ENCODE measurements around the gene APOA4.
A peak's percentile ranks its signal among the peaks of the same experiment; 100 is the strongest.

The APOA4 gene

GRCh38 chr11:116775975-116776374 lies 47.1 kb downstream of the APOA4 start:
- no peak for TF ChIP-seq CTCF (IDR thresholded peaks at IDR 0.05; ENCODE audit: low read depth, low read length)
- H3K4me3 ChIP-seq (ENCODE audit: low read depth, low read length), result no peak overlapping the region

- TF ChIP-seq CTCF (IDR thresholded peaks at IDR 0.05; ENCODE audit: low read depth, low read length), result no peak
- no peak overlapping the region for H3K4me3 ChIP-seq (ENCODE audit: low read depth, low read length)
These were observed 48.4 kb downstream of the APOA4 start for GRCh38 chr11:116774661-116775060.

DNA sequence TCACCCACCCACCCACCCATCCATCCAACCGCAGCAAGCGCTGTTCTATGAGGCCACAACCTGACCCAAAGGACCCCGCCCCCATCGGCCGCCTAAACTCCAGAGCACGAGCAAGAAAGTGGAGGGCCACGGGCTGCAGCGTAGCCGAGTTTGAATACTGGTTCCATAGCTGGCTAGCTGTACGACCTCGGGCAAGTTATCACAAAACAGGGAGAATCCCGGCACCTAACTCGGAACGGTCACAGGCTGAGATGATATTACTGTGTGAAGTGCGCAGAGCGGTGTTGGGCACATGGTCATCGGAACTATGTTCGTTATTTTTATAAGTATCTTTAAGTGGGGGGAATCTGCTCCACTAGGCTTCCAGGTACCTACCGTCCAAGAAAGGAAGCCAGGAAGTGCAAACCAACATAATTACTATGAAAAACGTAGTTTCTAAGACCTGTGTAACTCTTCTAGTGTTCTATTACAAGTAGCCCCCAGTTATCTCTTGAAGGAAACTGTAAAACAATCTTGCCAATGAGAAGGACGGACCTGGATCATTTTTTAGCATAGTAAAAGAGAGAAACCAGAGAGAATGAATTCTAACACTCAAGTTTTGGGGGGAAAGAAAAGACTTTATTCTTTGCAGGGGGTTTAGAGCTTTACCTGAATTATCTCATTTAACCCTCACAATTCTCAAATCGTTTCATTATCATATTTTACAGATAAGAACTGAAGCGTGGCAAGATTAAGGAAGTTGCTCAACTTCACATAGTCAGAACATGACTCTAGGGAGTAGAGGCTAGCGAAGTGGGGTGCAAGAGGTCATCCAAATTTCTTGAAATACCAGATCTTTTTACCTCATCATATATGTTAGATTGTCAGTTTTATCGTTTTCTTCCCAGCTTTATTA lies 49.7 kb downstream of the APOA4 start:
- TF ChIP-seq CTCF (IDR thresholded peaks at IDR 0.05; ENCODE audit: low read depth, low read length), result no peak
- peak overlapping the region; percentile 95 for H3K4me3 ChIP-seq (ENCODE audit: low read depth, low read length)

DNA sequence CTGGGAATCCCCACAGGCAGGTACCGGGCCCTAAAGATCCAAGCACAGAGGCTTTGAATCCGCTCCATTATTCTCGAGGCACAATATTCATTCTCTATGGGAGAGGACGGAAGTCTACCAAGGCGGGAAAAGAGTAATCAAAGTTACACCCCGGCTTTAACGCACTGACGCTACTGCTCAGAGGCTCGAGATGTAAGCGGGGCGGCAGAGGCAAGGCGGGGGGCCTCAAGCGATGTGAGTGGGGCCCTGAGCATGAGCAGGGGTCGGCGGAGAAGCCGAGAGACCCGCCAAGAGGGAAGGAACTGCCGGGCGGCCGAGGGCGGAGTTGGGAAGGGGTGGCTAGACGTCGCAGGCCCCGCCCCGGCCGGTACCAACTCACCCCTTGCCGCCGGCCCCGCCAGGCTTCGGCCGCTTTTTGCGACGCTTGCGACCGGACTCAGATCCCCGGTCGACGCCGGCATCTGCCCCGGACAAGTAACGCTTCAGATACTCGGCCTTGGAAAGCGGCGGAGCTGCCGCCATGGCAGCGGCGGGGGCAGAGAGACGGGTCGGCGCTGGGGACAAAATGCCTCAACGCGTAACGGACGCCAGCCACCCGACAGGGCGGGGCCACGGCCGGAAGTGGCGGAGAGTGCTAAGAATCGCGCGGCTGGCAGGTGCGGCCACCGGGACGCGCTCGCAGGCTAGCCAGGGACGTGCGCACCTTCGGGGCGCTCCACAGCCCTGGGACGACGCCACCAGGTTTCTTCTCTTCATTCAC lies 50.5 kb downstream of the APOA4 start, which contains the start of gene BUD13:
Gene BUD13, minus strand, starts transcription at position 545 of the 760 bp plus-strand sequence. Its CDS starts 23 bp downstream, at position 522.
- peak within 1 kb of the TSS; percentile 95 for H3K4me3 ChIP-seq (ENCODE audit: low read depth, low read length)
- TF ChIP-seq CTCF (IDR thresholded peaks at IDR 0.05; ENCODE audit: low read depth, low read length), result no peak

- peak overlapping the region; percentile 95 for H3K4me3 ChIP-seq (ENCODE audit: low read depth, low read length)
- no peak for TF ChIP-seq CTCF (IDR thresholded peaks at IDR 0.05; ENCODE audit: low read depth, low read length)
These were observed 51.2 kb downstream of the APOA4 start for GRCh38 chr11:116771935-116772334.
